Testis (tissue), 3 donors: ENCODE measurements around the gene NDUFAF3. TPM values are rescaled to one million over a fixed set of nuclear protein-coding genes. Genes with fewer than 3 reads are reported as not detected.

ENCODE experiments used
- DNase-seq: peaks from one replicate; pipeline ENCODE4 v3.0.0-alpha.2; 2019
- H3K27ac ChIP-seq, 2 donors: fragments of 200-600 bp; sonication (generic); one replicate each; pipeline ENCODE4 v1.5.1; 2019
- H3K27me3 ChIP-seq: fragments of 200-600 bp; sonication (generic); one replicate; pipeline ENCODE4 v1.5.1; 2019
- H3K36me3 ChIP-seq: fragments of 200-600 bp; sonication (generic); one replicate; pipeline ENCODE4 v1.5.1; 2017; ENCODE audit warnings: low read depth; ENCODE audit errors: missing control alignments
- H3K4me1 ChIP-seq: fragments of 200-600 bp; sonication (generic); one replicate; pipeline ENCODE4 v1.5.1; 2019
- H3K4me3 ChIP-seq, 2 donors: fragments of 200-600 bp; sonication (generic); one replicate each; pipeline ENCODE4 v1.5.1; 2017 to 2019
- H3K9me3 ChIP-seq: fragments of 200-600 bp; sonication (generic); one replicate; pipeline ENCODE4 v1.5.1; 2017
- CTCF ChIP-seq, 3 experiments: fragments of 450-650 bp in 2 of 3; fragments of 200-600 bp in 1 of 3; sonication (generic) in 1 of 3; IDR thresholded peaks; one replicate each; pipeline ENCODE4 v1.5.1; 2016 to 2019; ENCODE audit warnings: antibody characterized with exemption in 3 of 3, mild to moderate bottlenecking in 2 of 3, moderate library complexity in 1 of 3
- POLR2A ChIP-seq: fragments of 450-650 bp; IDR thresholded peaks from one replicate; pipeline ENCODE4 v1.6.1; 2017; ENCODE audit warnings: antibody characterized with exemption, mild to moderate bottlenecking, moderate library complexity
- WGBS, 2 donors: methylation state at CpG; one replicate each; pipeline ENCODE4 v1.1.5; 2018; 5-methylcytosine and 5-hydroxymethylcytosine counted together
- intact Hi-C: fragments of 100-400 bp; cut with DNase I; formaldehyde crosslinking; loops from one replicate; pipeline ENCODE4 v1.15.1; 2023; ENCODE audit warnings: low total_unique reads
- polyA plus RNA-seq: library from polyadenylated mRNA; stranded (reverse); fragments of 350-450 nt; fragmentation: Illumina TruSeq; extraction: RNeasy Lipid Tissue Mini Kit (QIAGEN cat#74804); gene quantifications from one replicate; pipeline ENCODE4 v1.2.3, GENCODE V29; 2014; ENCODE audit warnings: low read depth, low replicate concordance; ENCODE audit not compliant: insufficient read depth
- total RNA-seq, 2 donors: library from RNA; depleted of rRNA; stranded (reverse); fragments of >200 nt; gene quantifications; one replicate each; pipeline ENCODE4 v1.2.3, GENCODE V29; 2016

The NDUFAF3 gene
- total and polyA plus RNA-seq, 3 donors from 2014 or later, result 324 to 544 (median 416) TPM

DNA sequence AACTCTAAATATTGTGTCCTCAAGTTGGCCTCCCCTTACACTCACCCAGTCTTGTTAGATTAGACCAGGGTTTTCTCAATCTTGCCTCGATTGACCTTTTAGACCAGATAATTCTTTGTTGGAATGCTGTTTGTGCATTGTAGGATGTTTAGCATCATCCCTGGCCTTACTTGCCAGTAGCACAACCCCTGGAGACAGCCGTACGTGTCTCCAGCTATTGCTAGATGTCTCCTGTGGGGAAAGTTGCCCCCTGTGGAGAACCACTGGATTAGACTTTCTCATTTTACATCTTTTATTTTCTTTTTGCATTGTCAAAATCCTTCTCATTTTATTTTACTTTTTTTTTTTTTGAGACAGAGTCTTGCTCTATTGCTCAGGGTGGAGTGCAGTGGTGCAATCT, 12.5 kb upstream of the NDUFAF3 start:
- Histone ChIP-seq H3K27me3 (no peaks in the 10 kb centered on the region), H3K27ac (no peak overlapping the region), H3K36me3 (no peaks in the 10 kb centered on the region), H3K4me1 (peaks cover 26% of the 10 kb centered on the region), H3K9me3 (no peaks in the 10 kb centered on the region), H3K4me3 (no peak overlapping the region)
- intact Hi-C loops, result no loop called here
- no peak for DNase-seq
- WGBS, 2 donors, result 76 to 82% methylated on average over 3 of the region's 3 CpGs
- TF ChIP-seq CTCF (IDR thresholded peaks at IDR 0.05) (no peak), POLR2A (no peak)

DNA sequence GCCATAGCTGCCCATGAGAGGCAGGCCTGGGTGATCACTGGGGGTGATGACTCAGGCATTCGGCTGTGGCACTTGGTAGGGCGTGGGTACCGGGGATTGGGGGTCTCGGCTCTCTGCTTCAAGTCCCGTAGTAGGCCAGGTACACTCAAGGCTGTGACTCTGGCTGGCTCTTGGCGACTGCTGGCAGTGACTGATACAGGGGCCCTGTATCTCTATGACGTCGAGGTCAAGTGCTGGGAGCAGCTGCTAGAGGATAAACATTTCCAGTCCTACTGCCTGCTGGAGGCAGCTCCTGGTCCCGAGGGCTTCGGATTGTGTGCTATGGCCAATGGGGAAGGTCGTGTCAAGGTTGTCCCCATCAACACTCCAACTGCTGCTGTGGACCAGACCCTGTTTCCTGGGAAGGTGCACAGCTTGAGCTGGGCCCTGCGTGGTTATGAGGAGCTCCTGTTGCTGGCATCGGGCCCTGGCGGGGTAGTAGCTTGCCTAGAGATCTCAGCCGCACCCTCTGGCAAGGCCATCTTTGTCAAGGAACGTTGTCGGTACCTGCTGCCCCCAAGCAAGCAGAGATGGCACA, 9.4 kb upstream of the NDUFAF3 start:
- Histone ChIP-seq H3K4me3 (no peak overlapping the region), H3K27me3 (no peaks in the 10 kb centered on the region), H3K9me3 (no peaks in the 10 kb centered on the region), H3K4me1 (peaks cover 24% of the 10 kb centered on the region), H3K27ac (no peak overlapping the region), H3K36me3 (no peaks in the 10 kb centered on the region)
- TF ChIP-seq CTCF (IDR thresholded peaks at IDR 0.05), result no peak
- intact Hi-C loops, result no loop called here
- 62 to 68% methylated on average over 9 to 17 of the region's 17 CpGs for WGBS, 2 donors
- no peak for DNase-seq

GRCh38 chr3:49013113-49013737, 8.7 kb upstream of the NDUFAF3 start:
- no peak for TF ChIP-seq CTCF (IDR thresholded peaks at IDR 0.05)
- no peak for TF ChIP-seq POLR2A
- H3K27me3 ChIP-seq, result no peaks in the 10 kb centered on the region
- no peak overlapping the region for H3K27ac ChIP-seq
- peaks cover 25% of the 10 kb centered on the region for H3K4me1 ChIP-seq
- no peak for DNase-seq
- H3K36me3 ChIP-seq, result no peaks in the 10 kb centered on the region
- no peak overlapping the region for H3K4me3 ChIP-seq
- 70 to 88% methylated on average over 7 to 19 of the region's 19 CpGs for WGBS, 2 donors
- intact Hi-C loops, result no loop called here
- no peaks in the 10 kb centered on the region for H3K9me3 ChIP-seq

- Histone ChIP-seq H3K9me3 (no peaks in the 10 kb centered on the region), H3K27ac (no peak overlapping the region), H3K27me3 (no peaks in the 10 kb centered on the region), H3K4me3 (no peak overlapping the region), H3K4me1 (peaks cover 20% of the 10 kb centered on the region), H3K36me3 (no peaks in the 10 kb centered on the region)
- DNase-seq, result peak; percentile 78
- WGBS, 2 donors, result 82 to 84% methylated on average over 17 to 24 of the region's 24 CpGs
- intact Hi-C loops, result no loop called here
- peak; percentile 24 to 57 (median 38) for TF ChIP-seq CTCF (IDR thresholded peaks at IDR 0.05)
- TF ChIP-seq POLR2A, result no peak
Observed at GRCh38 chr3:49013738-49014660, 7.9 kb upstream of the NDUFAF3 start.
